Gastrocnemius medialis (tissue), 4 donors: ENCODE data around the gene ZNF672.

Source experiments
- POLR2A ChIP-seq, 2 donors: fragments of 450-650 bp; IDR thresholded peaks; one replicate each; pipeline ENCODE4 v1.6.1; 2017; ENCODE audit warnings: antibody characterized with exemption in 2 of 2, mild to moderate bottlenecking in 2 of 2, moderate library complexity in 2 of 2
- TF ChIP-seq, protein P1 (sequence below), 5 experiments: fragments of 450-650 bp in 3 of 5; fragments of 200-600 bp in 2 of 5; sonication (generic) in 2 of 5; IDR thresholded peaks in 4 of 5; conservative IDR thresholded peaks in 1 of 5; 1 replicate in 4 of 5; 2 replicates in 1 of 5; pipeline ENCODE4 v1.5.1; 2016 to 2019; ENCODE audit warnings: antibody characterized with exemption in 5 of 5, mild to moderate bottlenecking in 3 of 5, moderate library complexity in 3 of 5

- TF ChIP-seq POLR2A (IDR thresholded peaks at IDR 0.05), result no peak
- TF ChIP-seq, protein P1, sequence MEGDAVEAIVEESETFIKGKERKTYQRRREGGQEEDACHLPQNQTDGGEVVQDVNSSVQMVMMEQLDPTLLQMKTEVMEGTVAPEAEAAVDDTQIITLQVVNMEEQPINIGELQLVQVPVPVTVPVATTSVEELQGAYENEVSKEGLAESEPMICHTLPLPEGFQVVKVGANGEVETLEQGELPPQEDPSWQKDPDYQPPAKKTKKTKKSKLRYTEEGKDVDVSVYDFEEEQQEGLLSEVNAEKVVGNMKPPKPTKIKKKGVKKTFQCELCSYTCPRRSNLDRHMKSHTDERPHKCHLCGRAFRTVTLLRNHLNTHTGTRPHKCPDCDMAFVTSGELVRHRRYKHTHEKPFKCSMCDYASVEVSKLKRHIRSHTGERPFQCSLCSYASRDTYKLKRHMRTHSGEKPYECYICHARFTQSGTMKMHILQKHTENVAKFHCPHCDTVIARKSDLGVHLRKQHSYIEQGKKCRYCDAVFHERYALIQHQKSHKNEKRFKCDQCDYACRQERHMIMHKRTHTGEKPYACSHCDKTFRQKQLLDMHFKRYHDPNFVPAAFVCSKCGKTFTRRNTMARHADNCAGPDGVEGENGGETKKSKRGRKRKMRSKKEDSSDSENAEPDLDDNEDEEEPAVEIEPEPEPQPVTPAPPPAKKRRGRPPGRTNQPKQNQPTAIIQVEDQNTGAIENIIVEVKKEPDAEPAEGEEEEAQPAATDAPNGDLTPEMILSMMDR (IDR thresholded peaks at IDR 0.05 in 4 of 5, conservative IDR thresholded peaks at IDR 0.05 in 1 of 5), result no peak
Measured at GRCh38 chr1:248837781-248838356, at the start of gene ZNF672.
